GM18502 (cell line): ENCODE data around the gene DOLK.

Experiments
- ATAC-seq: cut with Tn5 transposase; IDR thresholded peaks from one replicate; pipeline ENCODE4 v1.9.1; 2021; ENCODE audit warnings: mild to moderate bottlenecking; ENCODE audit not compliant: unreplicated experiment, poor library complexity

The DOLK gene

GRCh38 chr9:128936171-128936865 is 11.1 kb downstream of the DOLK start:
- no peak for ATAC-seq

GRCh38 chr9:128933731-128934130 is 13.7 kb downstream of the DOLK start:
- no peak for ATAC-seq

- ATAC-seq: no peak
Observed at GRCh38 chr9:128929560-128929959, 17.8 kb downstream of the DOLK start.

DNA sequence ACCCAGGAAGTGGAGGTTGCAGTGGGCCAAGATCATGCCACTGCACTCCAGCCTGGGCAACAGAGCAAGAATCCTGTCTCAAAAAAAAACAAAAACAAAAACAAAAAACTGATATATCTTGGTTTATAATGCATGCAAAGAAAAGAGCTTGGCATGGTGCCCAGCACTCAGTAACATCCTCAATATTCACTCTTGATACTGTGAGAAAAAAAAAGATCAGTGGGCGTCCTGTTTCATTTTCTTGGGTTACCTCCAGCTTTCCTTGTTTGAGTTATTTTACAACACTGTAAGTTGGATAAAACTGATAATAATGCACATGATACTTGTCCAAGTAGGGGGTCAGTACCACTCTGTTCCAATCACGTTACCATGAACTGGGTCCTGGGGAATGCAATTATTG is 18.8 kb downstream of the DOLK start:
- ATAC-seq: no peak

GRCh38 chr9:128927731-128928411 is 19.5 kb downstream of the DOLK start:
- no peak for ATAC-seq

- no peak for ATAC-seq
Observed at GRCh38 chr9:128923493-128923883, 23.9 kb downstream of the DOLK start.

DNA sequence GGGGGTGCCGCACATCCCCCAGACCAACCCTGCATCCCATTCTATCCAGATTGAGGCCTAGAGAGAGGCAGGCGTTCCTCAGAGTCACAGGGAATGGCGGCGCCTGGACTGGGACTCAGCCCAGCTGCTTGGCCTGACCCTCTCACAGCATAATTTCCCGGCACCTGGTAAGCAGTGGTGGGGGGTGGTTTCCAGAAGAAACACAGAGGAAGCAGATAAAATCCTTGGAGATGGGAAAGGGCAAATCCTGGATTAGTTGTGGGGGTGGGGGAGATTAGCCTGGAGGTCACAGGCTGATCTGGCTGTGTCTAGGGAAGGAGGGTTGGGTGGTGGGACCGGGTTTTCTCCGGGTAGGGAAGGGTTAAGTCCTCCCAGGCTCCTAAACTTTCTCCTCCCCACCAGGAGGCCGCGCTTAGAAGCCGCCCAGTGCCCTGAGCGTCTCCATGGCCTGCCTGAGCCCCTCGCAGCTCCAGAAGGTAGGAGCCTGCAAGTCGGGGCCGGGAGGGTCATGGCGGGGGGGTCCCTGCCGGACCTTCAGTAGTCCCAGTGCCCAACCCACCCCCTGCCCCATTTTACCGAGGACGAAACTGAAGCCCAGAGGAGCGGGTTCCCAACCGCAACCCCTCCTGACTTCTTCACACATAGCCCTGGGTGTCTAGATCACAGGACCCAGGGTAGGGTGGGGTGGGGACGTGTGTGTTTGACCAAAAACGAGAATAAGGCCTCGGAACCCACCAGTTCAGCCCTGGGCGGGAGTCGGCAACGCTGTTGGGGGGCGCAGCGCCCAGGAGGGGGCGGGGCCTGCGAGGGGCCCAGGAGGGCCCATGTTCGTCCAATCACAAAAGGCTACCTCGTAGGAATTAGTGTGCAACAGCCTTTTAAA is 25.3 kb downstream of the DOLK start:
- ATAC-seq: no peak

- no peak for ATAC-seq
Observed at GRCh38 chr9:128920381-128921058, 26.9 kb downstream of the DOLK start, which contains the start of gene PHYHD1. Gene PHYHD1, plus strand, starts transcription at chr9:128920982. Its CDS starts 1,342 bp downstream, at chr9:128922324.

DNA sequence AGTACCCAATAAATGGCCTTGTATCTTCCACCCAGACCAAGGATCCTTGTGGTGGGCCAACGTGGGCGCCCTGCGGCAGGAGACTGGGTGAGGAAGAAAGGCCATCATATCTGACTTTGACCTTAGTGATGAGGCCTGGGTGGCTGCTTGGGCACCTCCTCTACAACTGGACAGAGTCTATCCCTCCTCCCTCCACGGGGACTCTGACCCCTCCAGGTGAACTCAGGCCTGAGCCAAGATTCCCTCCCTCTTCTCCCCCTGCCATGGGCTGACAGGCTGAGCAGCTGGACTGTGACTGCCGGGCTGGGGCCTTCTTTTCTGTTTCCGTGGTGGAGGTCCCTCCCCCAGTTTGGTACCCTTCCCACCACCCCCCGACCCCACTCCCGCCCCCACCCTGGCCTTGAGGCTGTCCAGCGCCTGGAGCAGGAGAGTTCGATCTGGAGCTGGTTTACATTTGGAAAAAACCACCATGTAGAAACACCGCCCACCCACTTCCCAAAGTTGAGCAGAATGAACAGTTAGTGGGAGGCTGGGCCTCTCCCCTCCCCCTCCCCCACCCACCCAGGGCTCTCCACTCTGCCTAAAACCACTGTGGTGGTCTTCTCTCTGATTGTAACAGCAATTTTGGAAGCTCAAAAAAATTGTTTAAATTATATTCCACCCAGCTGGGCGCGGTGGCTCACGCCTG is 27.9 kb downstream of the DOLK start:
- ATAC-seq: no peak

DNA sequence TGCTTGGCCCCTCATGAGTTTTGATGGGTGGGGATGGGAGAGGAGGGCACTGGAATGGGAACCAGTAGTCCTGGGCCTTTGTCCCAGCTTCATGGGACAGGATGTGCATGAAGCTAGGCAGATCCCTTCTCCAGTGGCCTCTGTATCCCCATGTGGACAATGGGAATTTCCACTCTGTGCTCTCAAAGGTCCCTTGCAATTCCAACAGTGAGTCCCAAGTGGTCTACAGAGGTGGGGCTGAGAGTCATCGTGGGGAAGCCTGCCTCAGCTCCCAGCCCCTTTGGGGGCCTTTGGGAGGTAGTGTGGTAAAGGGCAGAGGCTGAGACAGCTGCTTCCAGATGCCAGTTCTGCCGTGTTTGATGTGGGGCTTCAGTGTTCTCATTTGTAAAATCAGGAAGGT is 28.5 kb downstream of the DOLK start:
- ATAC-seq: no peak

- ATAC-seq: no peak
Observed at GRCh38 chr9:128917151-128917849, 30.1 kb downstream of the DOLK start.

DNA sequence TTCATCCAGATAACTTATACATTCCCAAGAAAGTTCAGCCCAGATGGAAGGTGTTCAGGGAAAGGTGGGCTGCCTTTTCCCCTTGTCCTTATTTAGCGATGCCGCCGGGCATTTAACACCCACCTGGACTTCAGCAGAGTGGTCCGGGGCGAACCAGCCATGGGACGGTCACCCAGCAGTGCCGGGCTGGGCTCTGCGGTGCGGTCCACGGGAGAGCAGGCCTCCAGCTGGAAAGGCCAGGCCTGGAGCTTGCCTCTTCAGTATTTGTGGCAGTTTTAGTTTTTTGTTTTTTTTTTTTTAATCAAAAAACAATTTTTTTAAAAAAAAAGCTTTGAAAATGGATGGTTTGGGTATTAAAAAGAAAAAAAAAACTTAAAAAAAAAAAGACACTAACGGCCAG is 30.7 kb downstream of the DOLK start:
- ATAC-seq: no peak

GRCh38 chr9:128916204-128916603 is 31.2 kb downstream of the DOLK start:
- no peak for ATAC-seq

DNA sequence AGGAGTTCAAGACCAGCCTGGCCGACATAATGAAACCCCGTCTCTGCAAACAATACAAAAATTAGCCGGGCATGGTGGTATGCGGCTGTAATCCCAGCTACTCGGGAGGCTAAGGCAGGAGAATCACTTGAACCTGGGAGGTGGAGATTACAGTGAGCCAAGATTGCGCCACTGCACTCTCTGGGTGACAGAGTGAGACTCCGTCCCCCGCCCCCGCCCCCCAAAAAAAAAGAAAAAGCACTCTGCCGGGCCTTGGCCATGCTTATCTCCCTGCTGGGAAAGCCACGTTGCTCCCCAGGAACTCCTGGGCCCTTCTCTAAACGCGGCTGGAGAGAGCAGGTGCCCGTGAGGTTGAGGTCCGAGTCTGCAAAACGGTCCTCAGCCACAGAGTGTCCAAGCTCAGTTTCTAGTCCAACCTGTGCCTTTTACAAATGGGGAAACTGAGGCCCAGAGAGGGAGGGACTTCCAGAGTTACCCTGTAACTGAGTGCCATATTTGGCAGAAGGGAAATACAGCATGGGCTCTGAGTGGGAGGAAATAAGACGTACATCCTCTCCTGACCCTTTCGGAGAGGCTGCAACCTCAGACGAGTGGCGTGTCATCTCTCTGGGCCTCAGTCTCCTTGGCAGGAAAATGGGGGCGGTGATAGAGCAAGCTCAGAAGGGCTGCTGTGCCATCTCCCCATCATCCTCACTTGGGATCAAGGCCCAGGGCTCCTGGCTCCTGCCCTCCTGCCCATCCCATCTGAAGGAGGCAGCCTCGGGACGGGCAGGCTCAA is 33.2 kb downstream of the DOLK start:
- ATAC-seq: no peak

GRCh38 chr9:128913048-128913900 is 34.1 kb downstream of the DOLK start:
- no peak for ATAC-seq

DNA sequence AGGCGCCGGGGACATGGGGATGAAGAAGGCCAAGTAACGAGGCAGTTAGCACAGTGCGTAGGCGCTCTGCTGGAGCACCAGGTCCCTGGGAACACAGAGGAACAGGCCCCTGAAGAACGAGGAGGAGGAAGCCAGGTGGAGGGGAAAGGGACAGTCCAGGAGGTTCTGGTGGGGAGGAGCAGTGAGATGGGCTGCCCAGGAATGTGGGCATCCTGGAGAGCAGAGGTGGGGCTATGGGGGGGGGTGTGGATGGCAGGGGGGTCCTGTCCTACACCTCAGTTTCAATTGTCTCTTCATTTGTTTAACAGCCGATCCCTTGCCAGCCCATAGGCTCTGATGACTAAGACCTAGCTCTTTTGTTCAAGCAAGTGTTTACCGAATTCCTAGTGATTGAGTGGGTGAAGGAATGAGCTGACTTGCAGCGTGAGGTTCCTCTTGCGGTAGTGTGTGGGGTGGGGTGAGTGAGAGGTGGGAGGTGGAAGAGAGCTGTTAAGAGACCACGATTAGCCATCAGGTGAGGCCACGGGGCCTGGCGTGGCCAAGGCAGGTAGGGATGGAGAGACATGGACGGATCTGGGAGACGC is 35.0 kb downstream of the DOLK start:
- no peak for ATAC-seq

- ATAC-seq: no peak
Observed at GRCh38 chr9:128911529-128912035, 35.8 kb downstream of the DOLK start.
